Activated CD8-positive, alpha-beta T cell treated with anti-CD3 and anti-CD28 coated beads for 36 hours (primary cell): Measurements from ENCODE around the gene PI4K2B. TPM values are rescaled to one million over a fixed set of nuclear protein-coding genes. Genes with fewer than 3 reads are reported as not detected.

Experiments used
- ATAC-seq: fragments of 200-7000 bp; cut with Tn5 transposase; one replicate; pipeline ENCODE4 v1.10.0; 2021; ENCODE audit warnings: mild to moderate bottlenecking, moderate library complexity
- CTCF ChIA-PET: fragments of 350-600 bp; sonication (Branson Sonifier 250); formaldehyde crosslinking; loops from one replicate; lab custom pipeline; 2021; ENCODE audit warnings: antibody characterized with exemption; lab: Charles Lee
- POLR2A ChIA-PET: fragments of 350-600 bp; sonication (Branson Sonifier 250); formaldehyde crosslinking; loops from one replicate; lab custom pipeline; 2021; ENCODE audit warnings: antibody characterized with exemption; lab: Charles Lee
- DNase-seq: peaks from one replicate; pipeline ENCODE4 v3.0.0-alpha.2; 2020
- H3K27ac Mint-ChIP-seq: one replicate; pipeline ENCODE4 v1.8.0; 2021; ENCODE audit warnings: mild to moderate bottlenecking, mixed read lengths
- H3K27me3 Mint-ChIP-seq: one replicate; pipeline ENCODE4 v1.8.0; 2021; ENCODE audit warnings: mixed read lengths
- H3K36me3 Mint-ChIP-seq: one replicate; pipeline ENCODE4 v1.8.0; 2021; ENCODE audit warnings: low read depth, mixed read lengths
- H3K4me1 Mint-ChIP-seq: one replicate; pipeline ENCODE4 v1.8.0; 2021; ENCODE audit warnings: low read depth, mixed read lengths
- H3K4me3 Mint-ChIP-seq: one replicate; pipeline ENCODE4 v1.8.0; 2021; ENCODE audit warnings: mild to moderate bottlenecking, moderate library complexity, mixed read lengths
- H3K9me3 Mint-ChIP-seq: one replicate; pipeline ENCODE4 v1.8.0; 2021; ENCODE audit warnings: mixed read lengths
- CTCF ChIP-seq: fragments of 200-600 bp; IDR thresholded peaks from one replicate; pipeline ENCODE4 v1.8.0; 2022; ENCODE audit warnings: antibody characterized with exemption, mild to moderate bottlenecking
- intact Hi-C: fragments of 100-400 bp; cut with micrococcal nuclease; formaldehyde crosslinking; loops from one replicate; pipeline ENCODE4 v1.10.0; 2022
- total RNA-seq, 2 experiments: library from RNA; stranded (reverse); gene quantifications; one replicate each; pipeline ENCODE4 v1.2.3, GENCODE V29; 2021

Gene PI4K2B
- 10 to 100 TPM; 38.6 TPM for total RNA-seq

- H3K36me3 Mint-ChIP-seq = peaks cover 46% of the 10 kb centered on the region
- TF ChIP-seq CTCF = no peak
These were observed at the start of gene PI4K2B for GRCh38 chr4:25233737-25234389. PI4K2B (plus strand) TSS chr4:25234033; CDS start chr4:25234164, 131 bp downstream.

GRCh38 chr4:25184056-25184455 is 49.8 kb upstream of the PI4K2B start:
- intact Hi-C loops = loop anchor here (5.0 kb wide), 1 partner anchor 183 kb away; no protein-coding TSS in a partner anchor
- ChIA-PET POLR2A (interaction anchor here (1.6 kb wide), 1 partner anchor 50 kb away, joined by 4 read pairs; the partner anchor contains the start of gene PI4K2B), CTCF (no interaction called here)
- Mint-ChIP-seq H3K36me3 (no peaks in the 10 kb centered on the region), H3K4me3 (no peak overlapping the region), H3K9me3 (no peaks in the 10 kb centered on the region), H3K27ac (no peak overlapping the region), H3K4me1 (peaks cover 13% of the 10 kb centered on the region), H3K27me3 (no peaks in the 10 kb centered on the region)
- ATAC-seq = no peak
- no peak for TF ChIP-seq CTCF
- no peak for DNase-seq

More at GRCh38 chr4:25233737-25234389, at the start of gene PI4K2B:
- Mint-ChIP-seq H3K4me1 (peaks cover 44% of the 10 kb centered on the region), H3K9me3 (peaks cover 14% of the 10 kb centered on the region), H3K4me3 (peak within 1 kb of the TSS; percentile 94), H3K27ac (peak within 1 kb of the TSS; percentile 95), H3K27me3 (no peaks in the 10 kb centered on the region)
- POLR2A ChIA-PET = interaction anchor here (0.5 to 3.4 kb wide), 17 partner anchors 10 to 145 kb away, joined by 3 to 15 read pairs (median 4); partner anchors contain the start of genes SEPSECS and ZCCHC4
- peak; percentile 93 for DNase-seq
- CTCF ChIA-PET = interaction anchor here (0.8 to 7.6 kb wide), 7 partner anchors 23 to 254 kb away, joined by 3 to 56 read pairs (median 3); partner anchors contain the start of gene ZCCHC4
- ATAC-seq = peak; percentile 80
- intact Hi-C loops = loop anchor here (10.0 kb wide), 1 partner anchor 81 kb away; the partner anchor contains the start of gene ZCCHC4

- Mint-ChIP-seq H3K27ac (no peak overlapping the region), H3K36me3 (no peaks in the 10 kb centered on the region), H3K4me1 (peaks cover 8% of the 10 kb centered on the region), H3K27me3 (no peaks in the 10 kb centered on the region), H3K9me3 (no peaks in the 10 kb centered on the region), H3K4me3 (no peak overlapping the region)
- no peak for DNase-seq
- intact Hi-C loops = no loop called here
- ATAC-seq = no peak
- ChIA-PET POLR2A (no interaction called here), CTCF (no interaction called here)
- TF ChIP-seq CTCF = no peak
These were observed 43.4 kb upstream of the PI4K2B start for GRCh38 chr4:25190407-25190806.

DNA sequence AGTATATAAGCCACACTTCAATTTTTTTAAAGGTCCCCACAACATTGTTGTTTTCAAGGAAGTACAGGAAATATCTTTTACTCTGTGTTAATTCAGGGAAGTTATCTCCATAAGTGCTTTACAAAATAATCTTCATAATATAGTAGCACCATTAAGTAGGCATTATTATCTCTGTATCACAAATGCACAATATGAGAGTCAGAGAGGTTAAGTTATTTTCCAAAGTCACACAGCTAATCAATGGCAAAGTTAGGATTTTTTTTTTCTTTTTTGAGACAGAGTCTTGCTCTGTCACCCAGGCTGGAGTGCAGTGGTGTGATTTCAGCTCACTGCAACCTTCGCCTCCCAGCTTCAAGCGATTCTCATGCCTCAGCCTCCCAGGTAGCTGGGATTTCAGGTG is 35.1 kb upstream of the PI4K2B start:
- no peak for ATAC-seq
- Mint-ChIP-seq H3K36me3 (peaks cover 17% of the 10 kb centered on the region), H3K4me1 (peaks cover 5% of the 10 kb centered on the region), H3K27me3 (no peaks in the 10 kb centered on the region), H3K27ac (no peak overlapping the region), H3K4me3 (no peak overlapping the region), H3K9me3 (peaks cover 12% of the 10 kb centered on the region)
- ChIA-PET CTCF (no interaction called here), POLR2A (no interaction called here)
- TF ChIP-seq CTCF = no peak
- intact Hi-C loops = no loop called here
- no peak for DNase-seq

DNA sequence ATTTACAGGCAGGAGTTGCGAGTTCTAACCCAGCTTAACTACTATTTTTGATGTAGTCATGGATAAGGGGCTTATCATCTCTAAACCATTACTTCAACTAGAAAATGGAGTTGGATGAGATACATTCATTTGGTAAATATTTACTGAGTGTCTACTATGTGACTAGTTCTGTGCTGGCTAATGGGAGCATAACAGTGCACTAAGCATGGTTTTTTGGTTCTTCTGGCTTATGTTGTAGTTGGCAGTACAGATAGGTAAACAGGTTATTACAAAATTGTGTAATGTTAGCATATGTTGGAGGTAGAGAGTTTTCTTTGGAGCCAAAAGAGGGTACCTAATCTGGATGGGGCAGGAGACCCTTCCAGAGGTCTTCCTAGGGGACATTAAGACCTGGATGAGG is 25.8 kb upstream of the PI4K2B start:
- no peak for TF ChIP-seq CTCF
- Mint-ChIP-seq H3K4me3 (no peak overlapping the region), H3K27me3 (no peaks in the 10 kb centered on the region), H3K27ac (no peak overlapping the region), H3K9me3 (peaks cover 9% of the 10 kb centered on the region), H3K36me3 (no peaks in the 10 kb centered on the region), H3K4me1 (no peaks in the 10 kb centered on the region)
- intact Hi-C loops = no loop called here
- CTCF ChIA-PET = no interaction called here
- ATAC-seq (no peak), DNase-seq (no peak)
- POLR2A ChIA-PET = no interaction called here
